ENCODE data around the gene AMPD3.

DNA sequence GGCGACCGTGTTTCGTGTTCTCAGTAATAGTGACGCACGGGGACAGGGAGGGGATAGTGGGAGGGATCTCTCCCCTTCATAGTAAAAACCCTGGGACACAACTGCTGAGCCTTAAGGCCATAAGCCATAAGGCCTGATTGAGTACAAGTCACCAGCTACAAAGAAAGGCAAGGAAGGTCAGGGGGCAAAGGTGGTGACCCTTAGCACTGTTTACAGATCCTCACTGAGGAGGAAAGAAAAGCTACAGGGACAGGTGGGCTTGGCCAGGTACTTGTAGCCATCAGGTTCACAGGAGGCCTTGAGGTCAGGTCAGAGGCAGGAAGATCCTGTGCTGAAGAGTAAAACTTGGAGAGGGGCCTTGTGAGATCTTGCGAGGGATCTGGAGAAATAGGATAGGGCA is 15.1 kb upstream of the AMPD3 start:
- TF ChIP-seq, protein P1, sequence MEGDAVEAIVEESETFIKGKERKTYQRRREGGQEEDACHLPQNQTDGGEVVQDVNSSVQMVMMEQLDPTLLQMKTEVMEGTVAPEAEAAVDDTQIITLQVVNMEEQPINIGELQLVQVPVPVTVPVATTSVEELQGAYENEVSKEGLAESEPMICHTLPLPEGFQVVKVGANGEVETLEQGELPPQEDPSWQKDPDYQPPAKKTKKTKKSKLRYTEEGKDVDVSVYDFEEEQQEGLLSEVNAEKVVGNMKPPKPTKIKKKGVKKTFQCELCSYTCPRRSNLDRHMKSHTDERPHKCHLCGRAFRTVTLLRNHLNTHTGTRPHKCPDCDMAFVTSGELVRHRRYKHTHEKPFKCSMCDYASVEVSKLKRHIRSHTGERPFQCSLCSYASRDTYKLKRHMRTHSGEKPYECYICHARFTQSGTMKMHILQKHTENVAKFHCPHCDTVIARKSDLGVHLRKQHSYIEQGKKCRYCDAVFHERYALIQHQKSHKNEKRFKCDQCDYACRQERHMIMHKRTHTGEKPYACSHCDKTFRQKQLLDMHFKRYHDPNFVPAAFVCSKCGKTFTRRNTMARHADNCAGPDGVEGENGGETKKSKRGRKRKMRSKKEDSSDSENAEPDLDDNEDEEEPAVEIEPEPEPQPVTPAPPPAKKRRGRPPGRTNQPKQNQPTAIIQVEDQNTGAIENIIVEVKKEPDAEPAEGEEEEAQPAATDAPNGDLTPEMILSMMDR (IDR thresholded peaks at IDR 0.05): no peak
- no peak for TF ChIP-seq POLR2A (IDR thresholded peaks at IDR 0.05; ENCODE audit: low read depth)
- TF ChIP-seq POLR2AphosphoS5 (IDR thresholded peaks at IDR 0.05): no peak
